Activated CD4-positive, alpha-beta T cell treated with anti-CD3 and anti-CD28 coated beads, Interleukin-2, amount 50 U/mL, for 24 hours (primary cell): ENCODE data around the gene GCGR.

ENCODE experiments used
- DNase-seq, 2 donors: peaks; one replicate each; pipeline ENCODE4 v3.0.0-alpha.2; 2020; ENCODE audit warnings: low read depth in 1 of 2, low spot score in 1 of 2

The GCGR gene

DNA sequence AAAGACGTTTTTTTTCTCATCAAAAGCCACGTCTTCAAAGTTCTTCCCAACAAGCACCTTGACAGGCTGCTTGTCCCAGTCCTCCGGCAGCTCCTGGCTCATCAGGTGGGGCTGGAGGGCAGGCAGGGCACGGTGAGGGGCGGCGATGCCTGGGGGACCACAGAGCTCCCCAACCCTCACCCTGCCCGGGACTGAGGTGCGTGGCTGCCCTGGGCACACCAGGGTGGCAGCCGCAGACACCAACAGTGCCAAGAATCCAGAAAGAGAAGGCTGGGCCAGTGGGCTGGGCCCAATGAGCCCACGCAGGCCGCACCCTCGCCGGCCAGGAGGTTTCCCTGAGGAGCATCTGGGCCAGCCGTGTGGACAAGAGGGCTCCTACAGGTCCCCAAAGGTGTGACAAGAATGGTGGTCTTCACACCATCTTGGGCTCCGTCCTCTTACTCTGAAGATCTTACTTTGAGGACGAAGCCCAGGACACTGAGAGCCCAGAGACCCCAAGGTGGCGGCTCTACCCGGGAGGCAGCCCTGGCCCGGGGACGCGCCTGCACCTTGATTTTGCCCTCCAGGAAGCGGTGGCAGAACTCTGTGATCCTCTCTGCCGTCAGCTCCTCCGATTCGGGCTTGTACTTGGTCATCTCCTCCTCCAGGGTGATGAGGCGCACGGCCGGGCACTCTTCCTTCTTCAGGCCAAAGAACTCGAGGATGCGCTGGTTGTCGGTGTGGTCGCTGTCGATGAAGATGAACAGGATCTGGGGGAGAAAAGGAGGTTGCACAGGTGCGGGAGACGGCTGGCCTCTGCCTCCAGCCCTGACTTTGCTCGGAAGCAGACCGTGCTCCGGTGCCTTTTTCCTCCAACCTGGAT lies 42.2 kb downstream of the GCGR start:
- DNase-seq: no peak

DNA sequence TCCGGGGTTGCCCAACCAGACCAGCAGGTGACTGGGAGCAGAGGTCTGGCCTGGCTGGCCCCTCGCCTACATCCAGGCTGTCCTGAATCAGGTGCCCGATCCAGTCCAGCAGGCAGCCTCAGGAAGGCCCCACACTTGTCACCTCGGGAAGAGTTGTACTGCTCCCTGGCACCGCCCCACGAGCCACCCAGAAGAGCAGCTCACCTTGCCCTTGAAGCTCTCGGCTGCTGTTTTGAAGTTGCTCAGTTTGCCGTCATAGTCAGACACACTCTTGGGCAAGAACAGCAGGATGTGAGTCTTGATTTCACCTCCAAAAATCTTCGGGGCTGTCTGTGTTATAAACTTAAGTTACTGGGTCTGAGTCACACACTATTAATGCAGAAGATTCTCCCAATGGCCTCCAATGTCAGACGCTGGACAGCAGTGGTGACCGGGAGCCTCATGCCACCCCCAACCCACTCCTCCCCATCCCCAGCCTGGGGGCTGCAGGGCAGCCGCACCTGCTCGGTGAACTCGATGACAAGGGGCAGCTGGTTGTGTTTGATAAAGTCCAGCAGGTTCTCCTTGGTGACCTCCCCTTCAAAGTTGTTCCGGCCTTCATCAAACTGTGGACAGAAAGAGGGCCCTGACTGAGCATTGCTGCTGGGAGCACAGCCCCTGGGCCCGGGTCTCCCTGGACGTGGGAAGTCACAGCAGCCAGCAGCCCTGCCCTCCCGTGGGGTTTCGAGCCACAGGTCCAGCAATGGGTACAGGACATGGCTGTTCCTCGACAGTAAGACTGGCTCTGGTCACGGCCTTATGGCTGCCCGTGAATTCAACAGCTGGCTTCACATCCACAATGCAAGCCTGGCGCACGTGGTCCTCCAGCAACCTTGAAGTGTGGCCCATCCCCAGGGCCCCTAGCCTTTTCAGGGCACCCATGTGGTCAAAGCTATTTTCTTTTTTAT lies 43.1 kb downstream of the GCGR start:
- no peak for DNase-seq

DNA sequence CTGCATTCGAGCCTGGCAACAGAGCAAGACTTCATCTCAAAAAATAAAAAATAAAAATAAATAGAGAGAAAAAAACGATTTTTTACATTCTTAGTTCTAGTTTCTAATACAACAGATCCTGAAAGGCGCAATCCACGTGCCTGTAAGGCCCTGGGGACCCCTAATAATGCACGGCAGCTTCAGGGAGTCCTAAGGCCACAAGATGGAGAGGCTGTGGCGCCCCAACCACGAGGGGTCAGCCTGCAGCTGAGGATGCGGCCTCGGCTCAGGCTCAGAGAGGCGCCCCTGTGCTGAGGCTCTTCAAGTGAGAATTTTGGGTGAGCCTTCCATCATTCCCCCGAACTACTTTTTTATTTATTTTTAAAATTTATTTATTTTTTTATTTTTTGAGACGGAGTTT lies 45.5 kb downstream of the GCGR start:
- no peak for DNase-seq

- no peak for DNase-seq
Observed at GRCh38 chr17:81851423-81851822, 47.5 kb downstream of the GCGR start.

- no peak for DNase-seq
Observed at GRCh38 chr17:81852237-81852636, 48.3 kb downstream of the GCGR start.

- DNase-seq: no peak
Observed at GRCh38 chr17:81854974-81855774, 51.2 kb downstream of the GCGR start.

DNA sequence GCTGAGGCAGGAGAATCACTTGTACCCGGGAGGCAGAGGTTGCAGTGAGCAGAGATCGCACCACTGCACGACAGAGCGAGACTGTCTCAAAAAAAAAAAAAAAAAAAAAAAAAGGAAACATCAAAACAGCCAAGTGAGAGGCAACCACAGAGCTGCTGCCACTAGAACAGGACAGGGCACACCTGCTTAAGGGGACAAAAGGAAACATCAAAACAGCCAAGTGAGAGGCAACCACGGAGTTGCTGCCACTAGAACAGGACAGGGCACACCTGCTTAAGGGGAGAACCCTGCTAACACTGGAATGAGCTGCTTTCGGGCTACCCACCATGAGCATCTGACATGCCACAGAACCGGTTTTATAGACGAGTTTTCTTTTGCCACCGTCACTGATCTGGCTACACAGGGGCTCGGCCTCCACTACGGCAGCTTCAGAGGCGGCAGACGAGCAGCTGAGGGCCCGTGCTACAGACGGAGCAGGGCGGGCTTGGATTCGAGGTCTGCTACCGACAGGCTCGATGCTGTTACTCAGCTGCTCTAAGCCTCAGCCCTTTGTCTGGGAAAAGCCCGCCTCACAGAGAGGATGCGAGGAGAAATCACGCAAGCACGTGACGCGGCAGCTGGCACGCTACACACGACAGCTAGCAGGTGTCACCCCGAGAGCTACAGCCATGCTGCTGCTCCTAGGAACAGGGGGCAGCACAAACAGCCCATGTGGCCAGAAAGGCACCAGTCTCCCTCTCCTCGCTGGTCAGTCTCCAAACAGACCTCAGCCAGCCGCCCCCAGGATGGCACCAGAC lies 54.4 kb downstream of the GCGR start:
- DNase-seq: no peak

- DNase-seq: no peak
Observed at GRCh38 chr17:81858967-81859905, 55.3 kb downstream of the GCGR start.

GRCh38 chr17:81859906-81860755 lies 56.2 kb downstream of the GCGR start, which contains the start of gene P4HB:
Gene P4HB, minus strand, starts transcription at chr17:81860535. Its CDS starts 64 bp downstream, at chr17:81860471.
- peak in 1 of 2 donors; percentile 87 for DNase-seq

- DNase-seq: peak; percentile 98 to 99
Observed at GRCh38 chr17:81860756-81861568, 57.0 kb downstream of the GCGR start.

DNA sequence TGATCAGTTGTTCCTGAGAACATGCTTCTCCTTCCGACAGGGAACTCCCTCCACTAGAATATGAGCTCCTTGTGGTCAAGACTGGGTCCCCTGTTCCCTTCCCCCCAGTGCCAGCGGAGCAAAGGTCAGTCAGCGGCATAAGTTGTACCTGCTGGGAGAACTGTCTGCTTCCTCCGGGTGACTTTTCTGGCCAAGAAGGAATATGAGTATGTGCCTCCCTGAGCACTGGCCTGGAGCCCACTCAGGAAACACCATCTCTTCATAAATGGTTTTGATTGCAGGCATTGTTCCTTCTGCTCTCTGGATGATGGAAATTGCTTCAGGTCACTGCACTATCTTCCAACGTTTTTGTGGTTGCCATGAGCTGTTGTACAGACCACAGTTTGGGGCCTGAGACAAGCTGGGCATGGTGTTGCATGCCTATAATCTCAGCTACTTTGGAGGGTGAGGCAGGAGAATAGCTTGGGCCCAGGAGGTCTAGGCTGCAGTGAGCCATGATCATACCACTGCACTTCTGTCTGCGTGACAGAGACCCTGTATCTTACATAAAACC lies 59.2 kb downstream of the GCGR start:
- DNase-seq: no peak
